H1 (cell line): ENCODE measurements around the gene CACNA2D3. TPM values are rescaled to one million over a fixed set of nuclear protein-coding genes. Genes with fewer than 3 reads are reported as not detected.
A peak's percentile ranks its signal among the peaks of the same experiment; 100 is the strongest.

Experiments used
- CTCF ChIA-PET: fragments of 300-600 bp; sonication (Branson Sonifier 250); formaldehyde crosslinking; loops from one replicate; lab custom pipeline; 2021; ENCODE audit not compliant: partially characterized antibody; lab: Charles Lee
- POLR2A ChIA-PET: fragments of 300-600 bp; sonication (Branson Sonifier 250); formaldehyde crosslinking; loops from one replicate; lab custom pipeline; 2021; ENCODE audit warnings: inconsistent platforms; ENCODE audit not compliant: partially characterized antibody; lab: Charles Lee
- DNase-seq, 2 experiments: peaks; one replicate each; pipeline versions ENCODE4 v3.0.0 to v3.0.0-alpha.2; 2010 to 2022; ENCODE audit warnings: low spot score in 2 of 2, low read depth in 1 of 2, mixed read lengths in 1 of 2
- FAIRE-seq: peaks from 2 replicates; lab custom pipeline; 2011; peaks lifted over from hg19 to GRCh38; lab: Jason Lieb, UNC
- H2AFZ ChIP-seq: 2 replicates; pipeline ENCODE4 v1.8.1; 2012; ENCODE audit warnings: low read length, inconsistent platforms
- H2AK5ac ChIP-seq: 2 replicates; pipeline ENCODE4 v1.6.1; 2013; ENCODE audit warnings: low read depth, low read length
- H2BK120ac ChIP-seq: replicated peaks from 2 replicates; pipeline ENCODE3; 2013; ENCODE audit warnings: low read depth, low read length, inconsistent platforms
- H2BK12ac ChIP-seq: 2 replicates; pipeline ENCODE4 v1.6.1; 2013; ENCODE audit warnings: low read depth, low read length
- H2BK15ac ChIP-seq: 2 replicates; pipeline ENCODE4 v1.6.1; 2013; ENCODE audit warnings: low read length
- H2BK20ac ChIP-seq: 2 replicates; pipeline ENCODE4 v1.6.1; 2013; ENCODE audit warnings: low read length
- H2BK5ac ChIP-seq: 2 replicates; pipeline ENCODE4 v1.6.1; 2013; ENCODE audit warnings: low read depth, low read length
- H3K14ac ChIP-seq: 2 replicates; pipeline ENCODE4 v1.6.1; 2013; ENCODE audit warnings: inconsistent platforms; ENCODE audit not compliant: insufficient read length
- H3K18ac ChIP-seq: 2 replicates; pipeline ENCODE4 v1.6.1; 2013; ENCODE audit warnings: low read length; ENCODE audit errors: extremely low read depth
- H3K23ac ChIP-seq: 2 replicates; pipeline ENCODE4 v1.6.1; 2013; ENCODE audit warnings: inconsistent platforms; ENCODE audit not compliant: insufficient read length
- H3K23me2 ChIP-seq: 2 replicates; pipeline ENCODE4 v1.6.1; 2013; ENCODE audit warnings: low read depth, low read length
- H3K27ac ChIP-seq: 2 replicates; pipeline ENCODE4 v1.6.1; 2011; ENCODE audit warnings: low read depth, low read length, inconsistent platforms
- H3K27me3 ChIP-seq, 4 experiments: replicated peaks in 1 of 4; 1 replicate in 1 of 4; 2 replicates in 3 of 4; pipeline versions ENCODE4 v1.6.1 to v1.8.1; 2011 to 2013; ENCODE audit warnings: low read length in 3 of 4, mild to moderate bottlenecking in 3 of 4, inconsistent platforms in 2 of 4, mixed read lengths in 2 of 4, moderate library complexity in 1 of 4; ENCODE audit not compliant: control insufficient read depth in 3 of 4, insufficient read depth in 3 of 4; ENCODE audit errors: extremely low read depth in 1 of 4
- H3K36me3 ChIP-seq, 4 experiments: 2 replicates each; pipeline versions ENCODE4 v1.6.1 to v1.8.1; 2011 to 2013; ENCODE audit warnings: mild to moderate bottlenecking in 4 of 4, low read length in 3 of 4, moderate library complexity in 2 of 4, control low read depth in 1 of 4, inconsistent platforms in 1 of 4; ENCODE audit not compliant: insufficient read depth in 4 of 4, control insufficient read depth in 2 of 4
- H3K4ac ChIP-seq: replicated peaks from 2 replicates; pipeline ENCODE3; 2013; ENCODE audit warnings: low read length, low read depth, mixed read lengths, inconsistent platforms; ENCODE audit not compliant: insufficient read length
- H3K4me1 ChIP-seq, 4 experiments: replicated peaks in 1 of 4; 1 replicate in 1 of 4; 2 replicates in 3 of 4; pipeline versions ENCODE4 v1.6.1 to v1.8.1; 2011 to 2013; ENCODE audit warnings: low read length in 3 of 4, inconsistent platforms in 2 of 4, mixed read lengths in 1 of 4; ENCODE audit not compliant: insufficient read depth in 4 of 4, control insufficient read depth in 3 of 4
- H3K4me2 ChIP-seq, 2 experiments: 2 replicates each; pipeline versions ENCODE4 v1.6.1 to v1.8.1; 2011 to 2013; ENCODE audit warnings: low read depth in 2 of 2, low read length in 2 of 2, control low read depth in 1 of 2, inconsistent platforms in 1 of 2, mild to moderate bottlenecking in 1 of 2; ENCODE audit not compliant: insufficient read depth in 1 of 2
- H3K4me3 ChIP-seq, 4 experiments: fragments of 200-600, 300-600 bp in 1 of 4; sonication (generic), shearing (Covaris generic), sonication (Bioruptor Twin) in 1 of 4; 2 replicates each; pipeline versions ENCODE4 v1.5.1 to v1.8.1; 2011 to 2016; ENCODE audit warnings: low read length in 4 of 4, low read depth in 3 of 4, control low read depth in 2 of 4, inconsistent platforms in 2 of 4, mild to moderate bottlenecking in 2 of 4, mixed read lengths in 1 of 4, moderate library complexity in 1 of 4; ENCODE audit not compliant: insufficient read depth in 2 of 4; ENCODE audit errors: extremely low read depth in 1 of 4
- H3K56ac ChIP-seq: replicated peaks from 2 replicates; pipeline ENCODE3; 2013; ENCODE audit warnings: low read depth, mild to moderate bottlenecking, mixed read lengths, low read length, inconsistent platforms; ENCODE audit not compliant: insufficient read length
- H3K79me1 ChIP-seq: 2 replicates; pipeline ENCODE4 v1.6.1; 2013; ENCODE audit warnings: low read depth, low read length, control low read depth
- H3K79me2 ChIP-seq, 2 experiments: 2 replicates each; pipeline versions ENCODE4 v1.6.1 to v1.8.1; 2012 to 2013; ENCODE audit warnings: low read length in 2 of 2, mild to moderate bottlenecking in 2 of 2, inconsistent platforms in 1 of 2; ENCODE audit not compliant: insufficient read depth in 2 of 2, control insufficient read depth in 1 of 2
- H3K9ac ChIP-seq, 4 experiments: replicated peaks in 1 of 4; 1 replicate in 1 of 4; 2 replicates in 3 of 4; pipeline versions ENCODE4 v1.6.1 to v1.8.1; 2011 to 2013; ENCODE audit warnings: low read depth in 3 of 4, low read length in 3 of 4, control low read depth in 2 of 4, mild to moderate bottlenecking in 2 of 4, moderate library complexity in 2 of 4, inconsistent platforms in 1 of 4; ENCODE audit errors: extremely low read depth in 1 of 4
- H3K9me3 ChIP-seq, 2 experiments: 2 replicates each; pipeline versions ENCODE4 v1.6.1 to v1.8.1; 2012 to 2013; ENCODE audit warnings: mild to moderate bottlenecking in 2 of 2, moderate library complexity in 2 of 2, control low read depth in 1 of 2, inconsistent platforms in 1 of 2, low read depth in 1 of 2, low read length in 1 of 2, mixed read lengths in 1 of 2; ENCODE audit not compliant: insufficient read depth in 2 of 2
- H4K20me1 ChIP-seq, 2 experiments: replicated peaks in 1 of 2; 2 replicates each; pipeline versions ENCODE3 to v1.8.1; 2011 to 2013; ENCODE audit warnings: inconsistent platforms in 2 of 2, low read length in 2 of 2, mild to moderate bottlenecking in 1 of 2; ENCODE audit not compliant: insufficient read depth in 2 of 2, control insufficient read depth in 1 of 2
- H4K5ac ChIP-seq: 2 replicates; pipeline ENCODE4 v1.6.1; 2013; ENCODE audit warnings: low read length, low read depth, mixed read lengths, inconsistent platforms; ENCODE audit not compliant: insufficient read length
- H4K8ac ChIP-seq: 2 replicates; pipeline ENCODE4 v1.8.0; 2013; ENCODE audit warnings: mild to moderate bottlenecking, moderate library complexity, low read length, inconsistent platforms; ENCODE audit not compliant: insufficient read depth; ENCODE audit errors: extremely low read depth
- H4K91ac ChIP-seq: replicated peaks from 2 replicates; pipeline ENCODE3; 2013; ENCODE audit warnings: low read length, mixed read lengths, inconsistent platforms; ENCODE audit not compliant: insufficient read length
- CEBPB ChIP-seq: IDR thresholded peaks from 2 replicates; pipeline ENCODE4 v1.6.1; 2012; ENCODE audit warnings: low read depth, low read length
- CHD2 ChIP-seq: IDR thresholded peaks from 2 replicates; pipeline ENCODE4 v1.6.1; 2012; ENCODE audit warnings: low read length, improper control_type of control experiment
- SP1 ChIP-seq: IDR thresholded peaks from 2 replicates; pipeline ENCODE4 v1.6.1; 2011; ENCODE audit warnings: low read depth, low read length
- WGBS, 2 experiments: shearing (Covaris generic) in 1 of 2; methylation state at CpG; one replicate each; pipeline versions ENCODE4 v1.1.6 to v1.1.7; 2013 to 2015; ENCODE audit warnings: low lambda C conversion rate in 2 of 2, mixed read lengths in 2 of 2, inconsistent platforms in 1 of 2, low coverage in 1 of 2, missing lambda C conversion rate in 1 of 2; ENCODE audit not compliant: insufficient replicate concordance in 2 of 2, insufficient coverage in 1 of 2, insufficient read length in 1 of 2; ENCODE audit errors: extremely low coverage in 1 of 2, missing lambda C conversion rate in 1 of 2; 5-methylcytosine and 5-hydroxymethylcytosine counted together
- polyA plus RNA-seq, 7 experiments: library from polyadenylated mRNA; depleted of rRNA in 3 of 7; stranded (reverse) in 5 of 7; unstranded in 2 of 7; fragments of >200 nt in 5 of 7; fragments of 200-250 nt in 2 of 7; gene quantifications; 1 replicate in 5 of 7; 2 replicates in 1 of 7; 4 replicates in 1 of 7; pipeline versions ENCODE4 v1.2.1 to v1.2.3, GENCODE V29; 2011 to 2013; ENCODE audit warnings: missing spikeins in 2 of 7, mixed read lengths in 2 of 7
- total RNA-seq: library from RNA; stranded (reverse); fragmentation: NEBNext Ultra II Directional; extraction: Animal tissue kit (Norgen Biotek cat#: 25700); gene quantifications from 2 replicates; pipeline ENCODE4 v1.2.1, GENCODE V29; 2021

Gene CACNA2D3
- total and polyA plus RNA-seq, 2 of the 8 experiments (the other 6 are each of a cell fraction or from before 2014, with no cell fraction given) = 1.5 to 1.8 TPM

DNA sequence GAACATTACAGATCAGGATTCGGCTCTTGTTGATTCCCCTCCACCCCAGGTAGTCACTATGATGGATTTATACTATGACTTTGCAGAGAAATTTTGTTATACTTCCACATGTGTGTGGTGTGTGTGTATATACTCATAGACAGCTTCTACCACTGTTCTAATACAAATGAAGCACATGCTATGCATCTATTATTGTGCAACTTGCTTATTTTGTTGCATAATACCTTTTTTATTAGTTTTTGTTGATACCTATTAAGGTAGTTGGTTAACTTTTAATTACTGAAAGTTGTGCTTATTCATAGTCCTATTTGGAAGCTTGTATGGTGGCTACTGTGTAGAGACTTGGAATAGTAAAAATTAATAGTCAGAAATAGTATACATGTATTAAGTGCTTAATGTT lies 140.6 kb downstream of the CACNA2D3 start:
- TF ChIP-seq SP1 (no peak), CHD2 (no peak), CEBPB (0 out of 2 replicates have a peak, but pooled peaks have one; percentile 31)
- no peak overlapping the region for H2BK5ac ChIP-seq

More for the DNA sequence above, 140.6 kb downstream of the CACNA2D3 start:
- no peak overlapping the region for H3K23ac ChIP-seq
- H2BK12ac ChIP-seq = no peak overlapping the region
- no peaks in the 10 kb centered on the region for H3K4me1 ChIP-seq
- H3K27me3 ChIP-seq = no peaks in the 10 kb centered on the region
- H3K4me2 ChIP-seq = no peak overlapping the region
- FAIRE-seq = no peak
- no peaks in the 10 kb centered on the region for H4K20me1 ChIP-seq
- no peak overlapping the region for H3K56ac ChIP-seq
- 91% methylated on average over 1 of the region's 1 CpG; no CpG with 5 or more reads in 1 of the 2 experiments for WGBS, 2 experiments
- no peak overlapping the region for H2AK5ac ChIP-seq
- no peak overlapping the region for H2BK15ac ChIP-seq
- no peak overlapping the region for H2BK20ac ChIP-seq
- CTCF ChIA-PET = no interaction called here
- no peak overlapping the region for H3K27ac ChIP-seq
- DNase-seq = no peak
- H3K79me1 ChIP-seq = no peaks in the 10 kb centered on the region
- no peak overlapping the region for H3K9ac ChIP-seq
- H3K9me3 ChIP-seq = no peaks in the 10 kb centered on the region
- H2BK120ac ChIP-seq = no peak overlapping the region
- no peak overlapping the region for H3K18ac ChIP-seq
- no peak overlapping the region for H4K8ac ChIP-seq
- H2AFZ ChIP-seq = no peak overlapping the region
- H4K5ac ChIP-seq = no peak overlapping the region
- no peak overlapping the region for H3K4me3 ChIP-seq
- no peaks in the 10 kb centered on the region for H3K36me3 ChIP-seq
- no peak overlapping the region for H4K91ac ChIP-seq
- no peaks in the 10 kb centered on the region for H3K23me2 ChIP-seq
- POLR2A ChIA-PET = no interaction called here
- H3K4ac ChIP-seq = no peak overlapping the region
- no peaks in the 10 kb centered on the region for H3K79me2 ChIP-seq
- no peak overlapping the region for H3K14ac ChIP-seq
